Measurements from ENCODE around the gene KCNIP1.

Gene KCNIP1

GRCh38 chr5:170740551-170741205 is 236.9 kb downstream of the KCNIP1 start:
- Mint-ChIP-seq H3K27me3 (peaks cover 39% of the 10 kb centered on the region), H3K9me3 (peaks cover 2% of the 10 kb centered on the region), H3K27ac (no peak overlapping the region)

GRCh38 chr5:170741801-170742200 is 238.0 kb downstream of the KCNIP1 start:
- ATAC-seq: no peak
- Mint-ChIP-seq H3K4me1 (peaks cover 6% of the 10 kb centered on the region), H3K9me3 (no peaks in the 10 kb centered on the region), H3K36me3 (no peaks in the 10 kb centered on the region), H3K27ac (no peak overlapping the region), H3K4me3 (no peak overlapping the region), H3K27me3 (peaks cover 50% of the 10 kb centered on the region)

More at GRCh38 chr5:170740551-170741205, 236.9 kb downstream of the KCNIP1 start:
- H3K4me1 Mint-ChIP-seq: peaks cover 6% of the 10 kb centered on the region
- H3K36me3 Mint-ChIP-seq: no peaks in the 10 kb centered on the region
- ATAC-seq: no peak
- H3K4me3 Mint-ChIP-seq: no peak overlapping the region

GRCh38 chr5:170743876-170744212 is 240.0 kb downstream of the KCNIP1 start:
- H3K9me3 Mint-ChIP-seq: no peaks in the 10 kb centered on the region
- no peak for ATAC-seq
- H3K36me3 Mint-ChIP-seq: no peaks in the 10 kb centered on the region
- no peak overlapping the region for H3K27ac Mint-ChIP-seq
- H3K27me3 Mint-ChIP-seq: peaks cover 70% of the 10 kb centered on the region
- H3K4me1 Mint-ChIP-seq: peaks cover 6% of the 10 kb centered on the region
- H3K4me3 Mint-ChIP-seq: no peak overlapping the region

GRCh38 chr5:170745481-170746071 is 241.8 kb downstream of the KCNIP1 start:
- Mint-ChIP-seq H3K9me3 (no peaks in the 10 kb centered on the region), H3K4me1 (peaks cover 6% of the 10 kb centered on the region), H3K27ac (no peak overlapping the region), H3K27me3 (peaks cover 87% of the 10 kb centered on the region), H3K4me3 (no peak overlapping the region), H3K36me3 (no peaks in the 10 kb centered on the region)
- no peak for ATAC-seq

GRCh38 chr5:170746075-170746960 is 242.5 kb downstream of the KCNIP1 start:
- Mint-ChIP-seq H3K27ac (no peak overlapping the region), H3K27me3 (peaks cover 92% of the 10 kb centered on the region), H3K36me3 (no peaks in the 10 kb centered on the region), H3K4me1 (peaks cover 6% of the 10 kb centered on the region), H3K9me3 (no peaks in the 10 kb centered on the region), H3K4me3 (no peak overlapping the region)
- ATAC-seq: no peak

GRCh38 chr5:170746961-170747340 is 243.1 kb downstream of the KCNIP1 start:
- H3K27ac Mint-ChIP-seq: no peak overlapping the region
- peaks cover 87% of the 10 kb centered on the region for H3K27me3 Mint-ChIP-seq
- H3K36me3 Mint-ChIP-seq: no peaks in the 10 kb centered on the region
- H3K4me1 Mint-ChIP-seq: peaks cover 6% of the 10 kb centered on the region
- no peak for ATAC-seq
- H3K4me3 Mint-ChIP-seq: no peak overlapping the region
- H3K9me3 Mint-ChIP-seq: no peaks in the 10 kb centered on the region

GRCh38 chr5:170747357-170747756 is 243.5 kb downstream of the KCNIP1 start:
- Mint-ChIP-seq H3K4me1 (peaks cover 6% of the 10 kb centered on the region), H3K27me3 (peaks cover 83% of the 10 kb centered on the region), H3K36me3 (no peaks in the 10 kb centered on the region), H3K4me3 (no peak overlapping the region), H3K9me3 (no peaks in the 10 kb centered on the region), H3K27ac (no peak overlapping the region)
- no peak for ATAC-seq

- Mint-ChIP-seq H3K4me3 (no peak overlapping the region), H3K27ac (no peak overlapping the region), H3K36me3 (no peaks in the 10 kb centered on the region), H3K27me3 (peaks cover 78% of the 10 kb centered on the region), H3K4me1 (peaks cover 6% of the 10 kb centered on the region), H3K9me3 (no peaks in the 10 kb centered on the region)
- ATAC-seq: no peak
These were observed 244.0 kb downstream of the KCNIP1 start for GRCh38 chr5:170747851-170748250.

GRCh38 chr5:170748951-170749471 is 245.2 kb downstream of the KCNIP1 start:
- Mint-ChIP-seq H3K27ac (no peak overlapping the region), H3K36me3 (no peaks in the 10 kb centered on the region), H3K27me3 (peaks cover 67% of the 10 kb centered on the region), H3K9me3 (no peaks in the 10 kb centered on the region), H3K4me1 (peaks cover 4% of the 10 kb centered on the region), H3K4me3 (no peak overlapping the region)
- no peak for ATAC-seq

- ATAC-seq: no peak
- no peaks in the 10 kb centered on the region for H3K36me3 Mint-ChIP-seq
These were observed 246.2 kb downstream of the KCNIP1 start for GRCh38 chr5:170749911-170750431.

GRCh38 chr5:170750791-170751190 is 247.0 kb downstream of the KCNIP1 start:
- no peaks in the 10 kb centered on the region for H3K36me3 Mint-ChIP-seq

More at GRCh38 chr5:170749911-170750431, 246.2 kb downstream of the KCNIP1 start:
- Mint-ChIP-seq H3K4me1 (no peaks in the 10 kb centered on the region), H3K9me3 (peaks cover 6% of the 10 kb centered on the region), H3K4me3 (no peak overlapping the region), H3K27me3 (peaks cover 57% of the 10 kb centered on the region), H3K27ac (no peak overlapping the region)

GRCh38 chr5:170751631-170752030 is 247.8 kb downstream of the KCNIP1 start:
- no peak overlapping the region for H3K27ac Mint-ChIP-seq
- H3K9me3 Mint-ChIP-seq: peaks cover 6% of the 10 kb centered on the region
- H3K4me3 Mint-ChIP-seq: no peak overlapping the region
- peaks cover 44% of the 10 kb centered on the region for H3K27me3 Mint-ChIP-seq
- H3K4me1 Mint-ChIP-seq: no peaks in the 10 kb centered on the region
- ATAC-seq: no peak
- no peaks in the 10 kb centered on the region for H3K36me3 Mint-ChIP-seq

More at GRCh38 chr5:170750791-170751190, 247.0 kb downstream of the KCNIP1 start:
- Mint-ChIP-seq H3K4me3 (no peak overlapping the region), H3K27ac (no peak overlapping the region), H3K9me3 (peaks cover 6% of the 10 kb centered on the region), H3K4me1 (no peaks in the 10 kb centered on the region), H3K27me3 (peaks cover 52% of the 10 kb centered on the region)
- no peak for ATAC-seq

- peaks cover 35% of the 10 kb centered on the region for H3K27me3 Mint-ChIP-seq
- peaks cover 6% of the 10 kb centered on the region for H3K9me3 Mint-ChIP-seq
- ATAC-seq: no peak
These were observed 248.7 kb downstream of the KCNIP1 start for GRCh38 chr5:170752257-170753215.

GRCh38 chr5:170753311-170753710 is 249.5 kb downstream of the KCNIP1 start:
- no peaks in the 10 kb centered on the region for H3K4me1 Mint-ChIP-seq
- no peaks in the 10 kb centered on the region for H3K36me3 Mint-ChIP-seq
- no peak overlapping the region for H3K4me3 Mint-ChIP-seq
- peaks cover 27% of the 10 kb centered on the region for H3K27me3 Mint-ChIP-seq
- H3K27ac Mint-ChIP-seq: no peak overlapping the region
- no peak for ATAC-seq
- H3K9me3 Mint-ChIP-seq: peaks cover 6% of the 10 kb centered on the region

More at GRCh38 chr5:170752257-170753215, 248.7 kb downstream of the KCNIP1 start:
- Mint-ChIP-seq H3K36me3 (no peaks in the 10 kb centered on the region), H3K27ac (no peak overlapping the region), H3K4me1 (no peaks in the 10 kb centered on the region), H3K4me3 (no peak overlapping the region)

All from stimulated activated memory B cell treated with anti-CD40 and anti-IgM and Interleukin-4, amounts not matched to agents 10 μg/mL and 1 μg/mL and 100 μg/mL, for 72 hours (primary cell).